AG04450 (cell line): ENCODE data around the gene CEL. TPM values are rescaled to one million over a fixed set of nuclear protein-coding genes. Genes with fewer than 3 reads are reported as not detected.
A peak's percentile ranks its signal among the peaks of the same experiment; 100 is the strongest.

ENCODE experiments used
- CTCF ChIA-PET: fragments of 300-600, 350-600 bp; formaldehyde crosslinking; extraction: SDS; loops from one replicate; lab custom pipeline; 2022; ENCODE audit warnings: antibody characterized with exemption, inconsistent platforms; lab: Charles Lee
- POLR2A ChIA-PET: fragments of 350-600 bp; formaldehyde crosslinking; extraction: SDS; loops from one replicate; lab custom pipeline; 2021; ENCODE audit warnings: antibody characterized with exemption, inconsistent platforms; lab: Yijun Ruan, JAX
- DNase-seq: peaks from one replicate; pipeline ENCODE4 v3.0.0-alpha.2; 2011; ENCODE audit warnings: low read depth, low spot score
- H3K27ac ChIP-seq: one replicate; pipeline ENCODE4 v1.5.1; 2012; ENCODE audit warnings: low read depth, low read length, control low read depth
- H3K27me3 ChIP-seq: one replicate; pipeline ENCODE4 v1.6.0; 2012; ENCODE audit warnings: low read length; ENCODE audit not compliant: control insufficient read depth, insufficient read depth
- H3K4me3 ChIP-seq: 2 replicates; pipeline ENCODE4 v1.5.1; 2011; ENCODE audit warnings: mild to moderate bottlenecking, low read depth, low read length, control low read depth
- H3K9me3 ChIP-seq: 2 replicates; pipeline ENCODE4 v1.5.1; 2012; ENCODE audit warnings: low read length; ENCODE audit not compliant: control insufficient read depth, insufficient read depth
- polyA plus RNA-seq: library from polyadenylated mRNA; depleted of rRNA; stranded (reverse); fragments of >200 nt; gene quantifications from 2 replicates; pipeline ENCODE4 v1.2.3, GENCODE V29; 2011
- TF ChIP-seq, protein P1 (sequence below): IDR thresholded peaks from 2 replicates; pipeline ENCODE4 v1.5.1; 2011; ENCODE audit warnings: low read depth, low read length, control low read depth, inconsistent platforms

Gene CEL
- polyA plus RNA-seq, 1 experiment, result 0.24 TPM

DNA sequence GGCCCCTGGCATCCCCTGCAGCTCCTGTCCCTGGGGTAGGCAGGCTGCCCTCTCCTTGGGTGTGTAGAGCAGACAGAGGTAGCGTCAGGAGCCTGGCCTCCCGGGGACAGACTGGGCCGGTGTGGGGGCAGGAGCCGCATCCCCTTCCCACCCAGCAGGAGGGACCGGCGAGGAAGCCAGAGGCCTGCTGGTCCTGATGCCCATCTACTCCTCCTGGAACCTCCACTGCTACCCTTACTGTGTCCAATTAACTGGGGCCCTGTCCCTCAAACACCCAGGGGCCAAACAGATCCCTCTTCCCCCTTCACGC is 43.6 kb downstream of the CEL start:
- Histone ChIP-seq H3K9me3 (no peaks in the 10 kb centered on the region; the same call in 1 of the 2 replicates), H3K27ac (no peak overlapping the region), H3K27me3 (no peaks in the 10 kb centered on the region), H3K4me3 (no peak overlapping the region)
- ChIA-PET POLR2A (no interaction called here), CTCF (interaction anchor here (1.0 to 15.9 kb wide), 2 partner anchors 14 to 41 kb away, joined by 3 to 264 read pairs; no protein-coding TSS in a partner anchor)
- TF ChIP-seq, protein P1, sequence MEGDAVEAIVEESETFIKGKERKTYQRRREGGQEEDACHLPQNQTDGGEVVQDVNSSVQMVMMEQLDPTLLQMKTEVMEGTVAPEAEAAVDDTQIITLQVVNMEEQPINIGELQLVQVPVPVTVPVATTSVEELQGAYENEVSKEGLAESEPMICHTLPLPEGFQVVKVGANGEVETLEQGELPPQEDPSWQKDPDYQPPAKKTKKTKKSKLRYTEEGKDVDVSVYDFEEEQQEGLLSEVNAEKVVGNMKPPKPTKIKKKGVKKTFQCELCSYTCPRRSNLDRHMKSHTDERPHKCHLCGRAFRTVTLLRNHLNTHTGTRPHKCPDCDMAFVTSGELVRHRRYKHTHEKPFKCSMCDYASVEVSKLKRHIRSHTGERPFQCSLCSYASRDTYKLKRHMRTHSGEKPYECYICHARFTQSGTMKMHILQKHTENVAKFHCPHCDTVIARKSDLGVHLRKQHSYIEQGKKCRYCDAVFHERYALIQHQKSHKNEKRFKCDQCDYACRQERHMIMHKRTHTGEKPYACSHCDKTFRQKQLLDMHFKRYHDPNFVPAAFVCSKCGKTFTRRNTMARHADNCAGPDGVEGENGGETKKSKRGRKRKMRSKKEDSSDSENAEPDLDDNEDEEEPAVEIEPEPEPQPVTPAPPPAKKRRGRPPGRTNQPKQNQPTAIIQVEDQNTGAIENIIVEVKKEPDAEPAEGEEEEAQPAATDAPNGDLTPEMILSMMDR, result no peak
- DNase-seq, result no peak

DNA sequence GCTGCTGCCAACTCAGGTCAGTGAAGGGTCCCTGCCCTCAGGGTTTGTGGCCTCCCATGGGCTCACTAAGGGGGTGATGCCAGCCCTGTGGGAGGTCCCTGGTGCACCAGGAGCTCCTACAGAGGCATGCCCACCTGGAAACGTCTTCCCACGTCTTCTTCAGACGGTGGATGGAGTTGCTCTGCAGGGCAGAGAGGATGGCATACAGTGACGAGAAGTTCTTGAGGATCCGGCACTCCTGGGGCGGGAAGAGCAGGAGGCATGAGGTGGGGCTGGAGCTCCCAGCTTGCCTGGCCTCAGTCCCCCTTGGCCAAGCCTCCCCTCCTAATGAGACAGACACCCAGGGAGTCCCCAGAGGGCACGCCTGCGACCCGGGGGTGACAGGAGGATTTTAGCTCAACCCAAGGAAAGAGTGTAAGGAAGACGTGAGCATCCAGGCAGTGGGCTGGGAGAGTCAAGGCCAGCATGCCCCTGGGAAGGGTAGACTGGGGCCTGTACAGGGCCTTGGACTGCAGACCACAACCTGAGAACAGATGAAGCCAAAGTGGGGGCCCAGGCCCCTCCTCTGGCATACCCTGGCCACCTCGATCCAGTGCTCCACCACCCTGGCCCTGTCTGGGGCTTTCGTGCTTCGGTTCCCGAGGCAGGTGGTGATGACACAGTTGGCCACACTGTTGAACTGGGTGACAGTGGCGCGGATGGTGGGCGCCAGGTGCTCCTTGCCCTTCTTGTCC is 44.9 kb downstream of the CEL start:
- CTCF ChIA-PET, result interaction anchor here (0.6 to 15.9 kb wide), 3 partner anchors 15 to 364 kb away, joined by 3 to 264 read pairs (median 3); no protein-coding TSS in a partner anchor
- POLR2A ChIA-PET, result interaction anchor here (1.1 kb wide), 1 partner anchor 37 kb away, joined by 3 read pairs; no protein-coding TSS in a partner anchor

DNA sequence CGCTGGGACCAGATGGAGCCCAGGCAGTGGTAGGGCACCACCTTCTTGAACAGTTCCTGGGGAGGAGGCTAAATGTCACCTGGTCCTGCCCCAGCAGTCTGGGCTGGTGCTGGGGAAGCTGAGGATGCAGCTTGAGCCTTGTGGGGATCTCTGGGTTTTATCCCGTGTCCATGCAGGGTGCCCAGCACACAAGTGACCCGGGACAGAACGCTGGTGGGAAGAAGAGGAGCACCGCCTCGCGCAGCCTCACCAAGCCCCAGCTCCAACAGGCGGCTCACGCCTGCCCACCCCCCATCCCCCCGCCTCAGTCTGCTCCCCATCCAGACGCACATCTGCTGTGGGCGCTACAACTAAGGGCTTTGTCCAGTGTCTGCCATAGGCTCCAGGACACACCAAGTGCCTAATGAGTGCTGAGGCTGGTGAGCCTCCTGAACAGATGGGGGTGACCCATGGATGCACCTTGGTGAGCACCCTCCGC is 45.5 kb downstream of the CEL start:
- CTCF ChIA-PET, result interaction anchor here (15.9 kb wide), 1 partner anchor 39 kb away, joined by 264 read pairs; no protein-coding TSS in a partner anchor
- H3K27ac ChIP-seq, result no peak overlapping the region
- POLR2A ChIA-PET, result no interaction called here
- no peak for DNase-seq
- no peaks in the 10 kb centered on the region; the same call in 1 of the 2 replicates for H3K9me3 ChIP-seq
- H3K27me3 ChIP-seq, result no peaks in the 10 kb centered on the region
- TF ChIP-seq, protein P1, result no peak
- H3K4me3 ChIP-seq, result no peak overlapping the region

More for the DNA sequence above, 44.9 kb downstream of the CEL start:
- no peak for DNase-seq
- Histone ChIP-seq H3K27me3 (no peaks in the 10 kb centered on the region), H3K9me3 (no peaks in the 10 kb centered on the region; the same call in 1 of the 2 replicates), H3K4me3 (no peak overlapping the region), H3K27ac (no peak overlapping the region)
- TF ChIP-seq, protein P1, result no peak

DNA sequence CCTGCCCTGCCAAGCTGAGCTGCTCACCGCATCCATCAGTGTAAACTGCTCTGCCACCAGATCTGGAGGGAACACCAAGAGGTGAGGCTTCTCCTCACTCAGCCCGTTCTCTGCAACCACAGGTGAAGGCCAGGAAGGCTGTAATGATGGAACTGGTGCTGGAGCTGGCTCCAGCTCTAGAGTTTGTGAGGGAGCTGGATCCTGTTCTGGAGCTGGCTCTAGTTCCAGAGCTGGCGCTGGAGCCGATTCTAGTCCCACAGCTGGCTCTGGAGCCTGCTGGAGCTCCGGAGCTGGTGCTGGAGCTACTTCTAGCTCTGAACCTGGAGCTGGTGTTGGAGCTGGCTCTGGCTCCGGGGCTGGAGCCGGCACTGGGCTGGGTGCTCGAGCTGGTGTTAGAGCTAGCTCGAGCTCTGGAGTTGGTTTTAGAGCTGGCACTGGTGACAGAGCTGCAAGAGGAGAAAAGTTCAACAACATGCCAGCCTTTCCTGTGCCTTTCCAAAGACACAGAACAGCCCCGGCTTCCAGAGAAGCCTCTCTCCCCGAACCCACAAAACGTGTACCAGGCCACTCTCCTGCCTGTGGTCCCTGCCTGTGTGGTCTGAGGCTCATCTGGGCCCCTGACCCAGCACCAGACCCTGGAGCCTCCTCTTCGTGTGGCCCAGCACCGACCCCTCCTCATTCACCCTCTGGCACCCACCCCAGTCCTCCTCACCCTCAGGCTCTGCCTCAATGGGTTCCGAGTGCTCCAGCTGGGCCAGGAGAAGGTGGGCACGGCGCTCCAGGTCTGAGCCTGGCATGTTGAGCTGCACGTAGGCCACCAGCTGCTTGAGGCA is 46.4 kb downstream of the CEL start:
- ChIA-PET POLR2A (no interaction called here), CTCF (interaction anchor here (15.9 kb wide), 1 partner anchor 38 kb away, joined by 264 read pairs; no protein-coding TSS in a partner anchor)
- H3K27me3 ChIP-seq, result no peaks in the 10 kb centered on the region
- H3K9me3 ChIP-seq, result no peaks in the 10 kb centered on the region; the same call in 1 of the 2 replicates
- DNase-seq, result no peak
- H3K4me3 ChIP-seq, result no peak overlapping the region
- TF ChIP-seq, protein P1, result no peak
- H3K27ac ChIP-seq, result peak overlapping the region; percentile 11
